Gastrocnemius medialis (tissue), 4 donors: ENCODE measurements around the gene ATG5.

Experiments used
- CTCF ChIP-seq, 5 experiments: fragments of 450-650 bp in 3 of 5; fragments of 200-600 bp in 2 of 5; sonication (generic) in 2 of 5; IDR thresholded peaks in 4 of 5; conservative IDR thresholded peaks in 1 of 5; 1 replicate in 4 of 5; 2 replicates in 1 of 5; pipeline ENCODE4 v1.5.1; 2016 to 2019; ENCODE audit warnings: antibody characterized with exemption in 5 of 5, mild to moderate bottlenecking in 3 of 5, moderate library complexity in 3 of 5
- POLR2A ChIP-seq, 2 donors: fragments of 450-650 bp; IDR thresholded peaks; one replicate each; pipeline ENCODE4 v1.6.1; 2017; ENCODE audit warnings: antibody characterized with exemption in 2 of 2, mild to moderate bottlenecking in 2 of 2, moderate library complexity in 2 of 2

- TF ChIP-seq CTCF (IDR thresholded peaks at IDR 0.05 in 4 of 5, conservative IDR thresholded peaks at IDR 0.05 in 1 of 5) (no peak), POLR2A (IDR thresholded peaks at IDR 0.05) (no peak)
Observed at GRCh38 chr6:106213660-106214289, 111.8 kb downstream of the ATG5 start.
